PC-9 (cell line): ENCODE results near the gene TIMM23.

Experiments used
- EZH2 ChIP-seq: fragments of 200-600 bp; sonication (generic); IDR thresholded peaks from 2 replicates; pipeline ENCODE4 v1.8.0; 2017; ENCODE audit warnings: antibody characterized with exemption, low read depth
- TF ChIP-seq, protein P1 (sequence below): fragments of 200-600 bp; sonication (generic); conservative IDR thresholded peaks from 2 replicates; pipeline ENCODE4 v1.6.1; 2017; ENCODE audit warnings: mixed run types, antibody characterized with exemption, mild to moderate bottlenecking, moderate library complexity

GRCh38 chr10:46050941-46051623 lies 78.8 kb downstream of the TIMM23 start:
- TF ChIP-seq, protein P1, sequence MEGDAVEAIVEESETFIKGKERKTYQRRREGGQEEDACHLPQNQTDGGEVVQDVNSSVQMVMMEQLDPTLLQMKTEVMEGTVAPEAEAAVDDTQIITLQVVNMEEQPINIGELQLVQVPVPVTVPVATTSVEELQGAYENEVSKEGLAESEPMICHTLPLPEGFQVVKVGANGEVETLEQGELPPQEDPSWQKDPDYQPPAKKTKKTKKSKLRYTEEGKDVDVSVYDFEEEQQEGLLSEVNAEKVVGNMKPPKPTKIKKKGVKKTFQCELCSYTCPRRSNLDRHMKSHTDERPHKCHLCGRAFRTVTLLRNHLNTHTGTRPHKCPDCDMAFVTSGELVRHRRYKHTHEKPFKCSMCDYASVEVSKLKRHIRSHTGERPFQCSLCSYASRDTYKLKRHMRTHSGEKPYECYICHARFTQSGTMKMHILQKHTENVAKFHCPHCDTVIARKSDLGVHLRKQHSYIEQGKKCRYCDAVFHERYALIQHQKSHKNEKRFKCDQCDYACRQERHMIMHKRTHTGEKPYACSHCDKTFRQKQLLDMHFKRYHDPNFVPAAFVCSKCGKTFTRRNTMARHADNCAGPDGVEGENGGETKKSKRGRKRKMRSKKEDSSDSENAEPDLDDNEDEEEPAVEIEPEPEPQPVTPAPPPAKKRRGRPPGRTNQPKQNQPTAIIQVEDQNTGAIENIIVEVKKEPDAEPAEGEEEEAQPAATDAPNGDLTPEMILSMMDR, result no peak
- no peak for TF ChIP-seq EZH2
